D721Med (cell line): ENCODE measurements around the gene ADSS1.

Source experiments
- DNase-seq: peaks from one replicate; pipeline ENCODE4 v3.0.0; 2011; ENCODE audit warnings: low spot score; ENCODE audit not compliant: insufficient read length
- FAIRE-seq: peaks from 2 replicates; lab custom pipeline; 2011; peaks lifted over from hg19 to GRCh38; lab: Jason Lieb, UNC
- TF ChIP-seq, protein P1 (sequence below): IDR thresholded peaks from 2 replicates; pipeline ENCODE4 v1.5.1; 2012; ENCODE audit warnings: mild to moderate bottlenecking, control low read depth; ENCODE audit not compliant: insufficient read depth; ENCODE audit errors: missing control alignments

ADSS1 gene

DNA sequence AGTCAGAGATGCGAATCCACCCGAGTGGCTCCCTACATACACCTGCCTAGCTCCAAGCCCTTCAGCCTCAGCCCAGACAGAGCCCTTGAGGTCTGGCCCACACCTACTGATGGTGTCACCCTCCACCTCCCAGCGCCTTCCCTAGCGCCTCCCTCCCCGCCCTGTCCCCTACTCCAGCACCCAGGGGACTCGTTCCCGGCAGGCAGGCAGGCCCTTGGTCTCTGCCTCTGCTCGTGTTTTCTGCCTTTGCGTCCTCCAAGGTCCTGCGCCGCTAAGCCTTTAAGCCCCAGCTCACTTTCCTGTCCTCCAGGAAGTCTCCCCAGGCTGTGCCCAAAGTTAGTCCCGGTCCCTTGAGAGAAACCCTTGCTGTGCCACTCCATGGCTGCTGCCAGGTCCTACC, 21.9 kb upstream of the ADSS1 start:
- FAIRE-seq (no peak), DNase-seq (peak; percentile 62)
- TF ChIP-seq, protein P1, sequence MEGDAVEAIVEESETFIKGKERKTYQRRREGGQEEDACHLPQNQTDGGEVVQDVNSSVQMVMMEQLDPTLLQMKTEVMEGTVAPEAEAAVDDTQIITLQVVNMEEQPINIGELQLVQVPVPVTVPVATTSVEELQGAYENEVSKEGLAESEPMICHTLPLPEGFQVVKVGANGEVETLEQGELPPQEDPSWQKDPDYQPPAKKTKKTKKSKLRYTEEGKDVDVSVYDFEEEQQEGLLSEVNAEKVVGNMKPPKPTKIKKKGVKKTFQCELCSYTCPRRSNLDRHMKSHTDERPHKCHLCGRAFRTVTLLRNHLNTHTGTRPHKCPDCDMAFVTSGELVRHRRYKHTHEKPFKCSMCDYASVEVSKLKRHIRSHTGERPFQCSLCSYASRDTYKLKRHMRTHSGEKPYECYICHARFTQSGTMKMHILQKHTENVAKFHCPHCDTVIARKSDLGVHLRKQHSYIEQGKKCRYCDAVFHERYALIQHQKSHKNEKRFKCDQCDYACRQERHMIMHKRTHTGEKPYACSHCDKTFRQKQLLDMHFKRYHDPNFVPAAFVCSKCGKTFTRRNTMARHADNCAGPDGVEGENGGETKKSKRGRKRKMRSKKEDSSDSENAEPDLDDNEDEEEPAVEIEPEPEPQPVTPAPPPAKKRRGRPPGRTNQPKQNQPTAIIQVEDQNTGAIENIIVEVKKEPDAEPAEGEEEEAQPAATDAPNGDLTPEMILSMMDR: no peak

GRCh38 chr14:104702673-104703072, 21.4 kb upstream of the ADSS1 start:
- TF ChIP-seq, protein P1: no peak
- no peak for FAIRE-seq
- no peak for DNase-seq

- TF ChIP-seq, protein P1: no peak
- DNase-seq (no peak), FAIRE-seq (no peak)
Observed at GRCh38 chr14:104703269-104703668, 20.8 kb upstream of the ADSS1 start.

- DNase-seq: no peak
- TF ChIP-seq, protein P1: no peak
- no peak for FAIRE-seq
Observed at GRCh38 chr14:104704252-104704651, 19.8 kb upstream of the ADSS1 start.

DNA sequence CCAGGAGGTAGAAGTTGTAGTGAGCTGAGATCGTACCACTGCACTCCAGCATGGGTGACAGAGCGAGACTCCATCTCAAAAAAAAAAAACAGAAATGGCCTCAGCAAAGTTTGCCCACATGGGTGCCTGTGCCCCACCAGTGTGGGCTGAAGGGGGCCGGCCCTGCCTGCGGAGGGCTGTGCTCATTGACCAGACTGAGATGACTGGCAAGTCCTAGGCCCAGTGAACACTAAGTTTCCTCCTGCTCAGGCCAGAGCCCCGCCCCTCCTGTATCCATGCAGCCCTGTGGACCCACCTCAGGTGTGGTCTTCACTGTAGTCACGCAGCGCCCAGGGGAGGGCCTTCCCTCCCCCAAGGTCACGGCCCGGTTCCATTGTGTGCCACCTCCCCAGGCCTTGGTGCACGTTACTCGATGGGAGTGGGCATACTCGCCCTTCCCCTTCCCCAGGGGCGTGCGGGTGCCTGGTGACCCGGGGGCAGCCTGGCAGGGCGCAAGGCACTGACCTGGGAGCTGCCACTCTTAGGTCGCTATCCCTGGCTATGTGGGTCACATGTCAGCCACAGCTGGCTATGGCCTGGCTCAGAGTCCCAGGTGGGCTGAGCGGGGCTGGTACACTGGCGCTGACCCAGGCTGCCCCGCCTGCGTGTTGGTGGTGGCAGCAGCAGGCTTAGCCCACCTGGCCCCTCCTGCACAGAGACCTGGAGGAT, 18.5 kb upstream of the ADSS1 start:
- FAIRE-seq: no peak
- DNase-seq: no peak
- TF ChIP-seq, protein P1: no peak

DNA sequence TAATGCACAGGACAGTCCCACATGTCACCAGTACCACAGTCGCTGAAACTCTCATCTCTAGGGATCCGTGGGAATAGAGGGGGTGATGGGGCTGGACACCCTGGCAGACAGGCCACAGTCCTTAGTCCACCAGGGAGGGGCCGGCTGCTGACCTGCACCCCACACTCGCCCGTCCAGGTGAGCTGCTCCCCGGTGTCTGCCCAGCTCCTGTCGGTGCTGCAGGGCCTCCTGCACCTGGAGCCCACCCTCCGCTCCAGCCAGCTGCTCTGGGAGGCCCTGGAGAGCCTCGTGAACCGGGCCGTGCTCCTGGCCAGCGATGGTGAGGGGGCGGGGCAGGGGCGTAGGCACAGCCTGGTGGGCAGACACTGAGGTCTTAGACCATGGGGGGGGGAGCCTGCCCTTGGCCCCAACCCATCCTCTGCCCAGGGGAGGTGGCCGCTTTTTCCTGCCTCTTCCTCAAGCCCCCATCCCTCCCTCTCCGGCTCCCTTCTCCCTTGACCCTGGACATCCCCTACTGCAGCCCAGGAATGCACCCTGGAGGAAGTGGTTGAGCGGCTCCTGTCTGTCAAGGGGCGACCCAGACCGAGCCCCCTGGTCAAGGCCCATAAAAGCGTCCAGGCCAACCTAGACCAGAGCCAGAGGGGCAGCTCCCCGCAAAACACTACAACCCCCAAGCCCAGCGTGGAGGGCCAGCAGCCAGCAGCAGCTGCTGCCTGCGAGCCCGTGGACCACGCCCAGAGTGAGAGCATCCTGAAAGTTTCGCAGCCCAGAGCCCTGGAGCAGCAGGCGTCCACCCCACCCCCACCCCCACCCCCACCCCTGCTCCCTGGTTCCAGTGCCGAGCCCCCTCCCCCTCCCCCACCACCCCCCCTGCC, 17.1 kb upstream of the ADSS1 start:
- DNase-seq: no peak
- TF ChIP-seq, protein P1: no peak
- no peak for FAIRE-seq
